HepG2 (cell line): ENCODE data around the gene ZNF626. TPM values are rescaled to one million over a fixed set of nuclear protein-coding genes. Genes with fewer than 3 reads are reported as not detected.
"Not testable (repeated sequence)": the region's sequence is repeated elsewhere in the genome, so short reads cannot be mapped to it uniquely, and the experiment has no call there.

ENCODE experiments used
- ARNTL ChIP-seq: sonication (generic); formaldehyde crosslinking; IDR thresholded peaks from 2 replicates; pipeline ENCODE4 v1.4.0; 2020; ENCODE audit warnings: mild to moderate bottlenecking, missing genetic modification reagents
- FOXO1 ChIP-seq: sonication (generic); formaldehyde crosslinking; IDR thresholded peaks from 2 replicates; pipeline ENCODE4 v1.4.0; 2020; ENCODE audit warnings: missing genetic modification reagents
- FOXP1 ChIP-seq, 2 experiments: fragments of 450-650 bp in 1 of 2; IDR thresholded peaks; 2 replicates each; pipeline ENCODE4 v1.6.1; 2017 to 2018; ENCODE audit warnings: antibody characterized with exemption in 1 of 2
- GATAD2A ChIP-seq: IDR thresholded peaks from 2 replicates; pipeline ENCODE4 v1.6.1; 2016
- GLI4 ChIP-seq: sonication (generic); formaldehyde crosslinking; IDR thresholded peaks from 2 replicates; pipeline ENCODE4 v1.5.1; 2020; ENCODE audit warnings: missing genetic modification reagents, mild to moderate bottlenecking, moderate library complexity, borderline replicate concordance
- HOXA3 ChIP-seq: sonication (generic); formaldehyde crosslinking; IDR thresholded peaks from 2 replicates; pipeline ENCODE4 v1.5.0; 2020; ENCODE audit warnings: missing genetic modification reagents
- IKZF5 ChIP-seq: IDR thresholded peaks from 2 replicates; pipeline ENCODE4 v1.6.1; 2018; ENCODE audit warnings: missing genetic modification reagents, mild to moderate bottlenecking, missing compliant biosample characterization
- JUND ChIP-seq: sonication (generic); formaldehyde crosslinking; IDR thresholded peaks from 2 replicates; pipeline ENCODE4 v1.8.0; 2022; ENCODE audit warnings: mild to moderate bottlenecking, missing genetic modification reagents
- MED1 ChIP-seq: sonication (generic); formaldehyde crosslinking; IDR thresholded peaks from 2 replicates; pipeline ENCODE4 v1.4.0; 2020; ENCODE audit warnings: missing genetic modification reagents
- MIXL1 ChIP-seq: IDR thresholded peaks from 2 replicates; pipeline ENCODE4 v1.6.1; 2016
- NONO ChIP-seq, 2 experiments: fragments of 450-650 bp in 1 of 2; sonication (generic) in 1 of 2; formaldehyde crosslinking in 1 of 2; IDR thresholded peaks in 1 of 2; conservative IDR thresholded peaks in 1 of 2; 2 replicates each; pipeline versions ENCODE4 v1.6.1 to v1.8.0; 2017 to 2022; ENCODE audit warnings: mild to moderate bottlenecking in 1 of 2, missing genetic modification reagents in 1 of 2, moderate library complexity in 1 of 2
- PAXIP1 ChIP-seq: sonication (generic); formaldehyde crosslinking; conservative IDR thresholded peaks from 2 replicates; pipeline ENCODE4 v1.4.0; 2020; ENCODE audit warnings: mild to moderate bottlenecking, missing genetic modification reagents, moderate library complexity
- POLR2A ChIP-seq, 2 experiments: IDR thresholded peaks; 2 replicates each; pipeline ENCODE4 v1.6.1; 2011; ENCODE audit warnings: low read depth in 2 of 2, low read length in 2 of 2, mild to moderate bottlenecking in 1 of 2, moderate library complexity in 1 of 2; ENCODE audit not compliant: insufficient read depth in 1 of 2
- POLR2AphosphoS5 ChIP-seq: IDR thresholded peaks from 2 replicates; pipeline ENCODE4 v1.6.1; 2012; ENCODE audit warnings: low read depth, low read length
- RXRB ChIP-seq: IDR thresholded peaks from 2 replicates; pipeline ENCODE4 v1.6.1; 2016; ENCODE audit warnings: borderline replicate concordance, missing genetic modification reagents, missing compliant biosample characterization
- SOX13 ChIP-seq, 3 experiments: fragments of 450-650 bp in 1 of 3; sonication (generic) in 1 of 3; formaldehyde crosslinking in 1 of 3; IDR thresholded peaks in 2 of 3; conservative IDR thresholded peaks in 1 of 3; 2 replicates each; pipeline versions ENCODE4 v1.5.0 to v1.6.1; 2016 to 2020; ENCODE audit warnings: antibody characterized with exemption in 1 of 3, mild to moderate bottlenecking in 1 of 3, missing compliant biosample characterization in 1 of 3, missing genetic modification reagents in 1 of 3, moderate library complexity in 1 of 3
- ZBTB20 ChIP-seq: sonication (generic); formaldehyde crosslinking; IDR thresholded peaks from 2 replicates; pipeline ENCODE4 v1.8.1; 2023; ENCODE audit warnings: missing genetic modification reagents, low read depth, mild to moderate bottlenecking, borderline replicate concordance
- ZGPAT ChIP-seq: IDR thresholded peaks from 2 replicates; pipeline ENCODE4 v1.6.1; 2016; ENCODE audit warnings: mild to moderate bottlenecking
- ZMYM2 ChIP-seq: sonication (generic); formaldehyde crosslinking; IDR thresholded peaks from 2 replicates; pipeline ENCODE4 v1.8.0; 2022; ENCODE audit warnings: mild to moderate bottlenecking, missing genetic modification reagents
- ZNF614 ChIP-seq: IDR thresholded peaks from 2 replicates; pipeline ENCODE4 v1.6.1; 2018; ENCODE audit warnings: missing biosample characterization, missing genetic modification reagents, inconsistent platforms, borderline replicate concordance
- polyA plus RNA-seq, 8 experiments: library from polyadenylated mRNA; depleted of rRNA in 3 of 8; stranded (reverse) in 7 of 8; unstranded in 1 of 8; fragments of >200 nt; fragmentation: Illumina TruSeq in 4 of 8; extraction: Trizol in 4 of 8; gene quantifications; 2 replicates each; pipeline versions ENCODE4 v1.2.1 to v1.2.3, GENCODE V29; 2011 to 2016; ENCODE audit warnings: low read depth in 4 of 8, missing spikeins in 1 of 8, mixed read lengths in 1 of 8; ENCODE audit not compliant: insufficient read depth in 1 of 8
- total RNA-seq, 5 experiments: library from RNA; depleted of rRNA; stranded (reverse); fragments of >200 nt; fragmentation: Illumina TruSeq; extraction: Trizol; gene quantifications; 2 replicates each; pipeline ENCODE4 v1.2.3, GENCODE V29; 2016; ENCODE audit warnings: low read depth in 1 of 5
- TF ChIP-seq, protein P1 (sequence below): IDR thresholded peaks from 2 replicates; pipeline ENCODE4 v1.6.1; 2016

The ZNF626 gene
- total and polyA plus RNA-seq, 2 of the 13 experiments (the other 11 are each of a cell fraction or from before 2014, with no cell fraction given) = 3.5 to 4.1 TPM

DNA sequence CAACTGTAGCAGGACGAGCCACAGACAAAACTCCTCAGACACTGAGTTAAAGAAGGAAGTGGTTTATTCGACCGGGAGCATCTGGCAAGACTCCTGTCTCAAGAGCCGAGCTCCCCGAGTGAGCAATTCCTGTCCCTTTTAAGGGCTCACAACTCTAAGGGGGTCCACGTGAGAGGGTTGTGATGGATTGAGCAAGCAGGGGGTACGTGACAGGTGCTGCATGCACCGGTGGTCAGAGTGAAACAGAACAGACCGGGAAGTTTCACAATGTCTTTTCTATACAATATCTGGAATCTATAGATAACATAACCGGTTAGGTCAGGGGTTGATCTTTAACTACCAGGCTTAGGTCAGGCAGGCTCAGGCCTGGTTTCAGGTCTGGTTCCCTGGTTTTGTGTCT, 3.1 kb upstream of the ZNF626 start (continued):
- TF ChIP-seq GLI4 (CRISPR knock-in tag) = 0 out of 2 replicates have a peak, but pooled peaks have one; percentile 31
- peak; percentile 37; the same call in 1 of the 2 replicates for TF ChIP-seq HOXA3 (CRISPR knock-in tag)
- TF ChIP-seq MIXL1 = 0 out of 2 replicates have a peak, but pooled peaks have one; percentile 19
- TF ChIP-seq POLR2AphosphoS5 = peak; percentile 62
- peak; percentile 33; the same call in 1 of the 2 replicates for TF ChIP-seq RXRB (CRISPR knock-in tag)
- not testable (repeated sequence) for TF ChIP-seq SOX13, FOXP1, NONO (IDR thresholded peaks at IDR 0.05)
- peak in 1 of 2 experiments; percentile 41; a peak in 1 of 4 replicates for TF ChIP-seq SOX13 (CRISPR knock-in tag; conservative IDR thresholded peaks at IDR 0.05 in 1 of 2, IDR thresholded peaks at IDR 0.05 in 1 of 2)
- peak; percentile 36; the same call in 1 of the 2 replicates for TF ChIP-seq FOXP1 (CRISPR knock-in tag; IDR thresholded peaks at IDR 0.05)
- TF ChIP-seq GATAD2A (CRISPR knock-in tag) = peak; percentile 29; the same call in 1 of the 2 replicates
- peak; percentile 100 for TF ChIP-seq ZBTB20 (CRISPR knock-in tag)
- TF ChIP-seq ARNTL (CRISPR knock-in tag) = peak; percentile 93
- TF ChIP-seq NONO (CRISPR knock-in tag; conservative IDR thresholded peaks at IDR 0.05) = 0 out of 2 replicates have a peak, but pooled peaks have one; percentile 48
- peak; percentile 15; the same call in 1 of the 2 replicates for TF ChIP-seq FOXO1 (CRISPR knock-in tag)
- TF ChIP-seq JUND = 0 out of 2 replicates have a peak, but pooled peaks have one; percentile 17
- TF ChIP-seq MED1 (CRISPR knock-in tag) = peak; percentile 90
- TF ChIP-seq ZGPAT (CRISPR knock-in tag) = 0 out of 2 replicates have a peak, but pooled peaks have one; percentile 28
- 0 out of 2 replicates have a peak, but pooled peaks have one; percentile 13 for TF ChIP-seq ZNF614 (CRISPR knock-in tag)
- peak in 1 of 2 experiments; percentile 51; a peak in 2 of 4 replicates for TF ChIP-seq POLR2A (IDR thresholded peaks at IDR 0.05; ENCODE audit: insufficient read depth in 1 of 2, low read depth in 2 of 2, low read length in 2 of 2)
- 0 out of 2 replicates have a peak, but pooled peaks have one; percentile 36 for TF ChIP-seq IKZF5 (CRISPR knock-in tag)
- TF ChIP-seq PAXIP1 (CRISPR knock-in tag) = peak; percentile 77
- TF ChIP-seq, protein P1, sequence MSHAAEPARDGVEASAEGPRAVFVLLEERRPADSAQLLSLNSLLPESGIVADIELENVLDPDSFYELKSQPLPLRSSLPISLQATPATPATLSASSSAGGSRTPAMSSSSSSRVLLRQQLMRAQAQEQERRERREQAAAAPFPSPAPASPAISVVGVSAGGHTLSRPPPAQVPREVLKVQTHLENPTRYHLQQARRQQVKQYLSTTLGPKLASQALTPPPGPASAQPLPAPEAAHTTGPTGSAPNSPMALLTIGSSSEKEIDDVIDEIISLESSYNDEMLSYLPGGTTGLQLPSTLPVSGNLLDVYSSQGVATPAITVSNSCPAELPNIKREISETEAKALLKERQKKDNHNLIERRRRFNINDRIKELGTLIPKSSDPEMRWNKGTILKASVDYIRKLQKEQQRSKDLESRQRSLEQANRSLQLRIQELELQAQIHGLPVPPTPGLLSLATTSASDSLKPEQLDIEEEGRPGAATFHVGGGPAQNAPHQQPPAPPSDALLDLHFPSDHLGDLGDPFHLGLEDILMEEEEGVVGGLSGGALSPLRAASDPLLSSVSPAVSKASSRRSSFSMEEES (CRISPR knock-in tag) = peak; percentile 54; the same call in 1 of the 2 replicates
- peak; percentile 57; the same call in 1 of the 2 replicates for TF ChIP-seq ZMYM2 (CRISPR knock-in tag)
